ENCODE measurements around the gene FBXO3.
A peak's percentile ranks its signal among the peaks of the same experiment; 100 is the strongest.
"Not testable (repeated sequence)": the region's sequence is repeated elsewhere in the genome, so short reads cannot be mapped to it uniquely, and the experiment has no call there.

The FBXO3 gene

DNA sequence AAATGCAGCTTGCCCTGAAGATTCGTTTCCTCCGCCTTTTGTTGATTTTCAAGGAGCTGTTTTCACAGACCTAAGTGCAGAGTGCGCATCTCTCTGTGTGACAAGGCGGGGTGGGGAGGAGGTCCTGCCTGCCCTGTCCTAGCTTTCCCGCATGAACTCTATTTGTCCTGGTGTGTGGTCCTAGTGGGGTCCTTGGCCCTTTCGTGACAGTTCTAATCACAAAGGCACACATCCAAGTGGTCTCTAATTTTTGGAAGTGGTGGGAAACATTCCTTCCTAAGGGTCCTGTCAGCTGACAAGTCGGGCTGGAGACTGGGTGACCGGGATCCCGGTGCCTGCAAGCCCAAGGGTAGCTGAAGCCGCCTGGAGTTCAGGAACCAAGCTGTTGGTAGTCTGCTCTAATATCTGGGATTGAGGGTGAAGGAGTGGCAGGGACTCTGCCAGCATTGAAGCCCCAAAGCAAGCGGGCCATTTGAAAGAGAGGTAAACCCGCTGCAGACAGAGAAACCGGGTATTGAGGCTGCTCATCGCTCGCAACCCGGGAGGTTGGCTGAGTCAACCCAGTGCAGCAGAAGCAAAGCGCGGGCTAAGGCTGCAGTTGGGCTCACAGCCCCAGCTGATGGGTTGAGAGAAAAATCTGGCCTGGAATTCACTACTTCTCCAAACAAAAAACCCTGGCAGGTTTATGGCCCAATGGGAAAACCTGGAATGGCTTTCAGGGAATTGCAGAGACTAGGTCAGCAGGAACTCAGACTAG is 28.1 kb upstream of the FBXO3 start:
- H3K4me3 ChIP-seq (ENCODE audit: low read depth, low read length), result peak overlapping the region; percentile 59

DNA sequence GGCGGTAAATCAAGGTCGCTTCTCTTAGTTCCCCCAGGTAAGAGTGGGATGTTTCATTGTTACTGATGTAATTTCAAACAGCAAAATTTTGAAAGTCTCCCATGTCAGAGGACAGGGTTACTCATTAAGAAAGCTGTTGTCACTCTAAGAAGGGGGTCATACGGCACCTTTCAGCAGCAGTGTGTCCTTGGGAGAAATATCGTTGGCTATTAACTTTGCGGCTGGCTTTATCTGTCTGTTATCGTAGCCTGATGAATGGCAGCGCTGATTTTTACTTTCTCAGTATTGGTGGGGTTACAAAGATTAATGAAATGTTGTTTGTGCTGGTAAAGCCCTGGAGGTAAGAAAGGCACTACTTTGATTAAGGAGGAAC is 27.5 kb upstream of the FBXO3 start:
- no peaks in the 10 kb centered on the region for H3K27me3 ChIP-seq (ENCODE audit: insufficient read depth, low read depth, severe bottlenecking)
- TF ChIP-seq, protein P1, sequence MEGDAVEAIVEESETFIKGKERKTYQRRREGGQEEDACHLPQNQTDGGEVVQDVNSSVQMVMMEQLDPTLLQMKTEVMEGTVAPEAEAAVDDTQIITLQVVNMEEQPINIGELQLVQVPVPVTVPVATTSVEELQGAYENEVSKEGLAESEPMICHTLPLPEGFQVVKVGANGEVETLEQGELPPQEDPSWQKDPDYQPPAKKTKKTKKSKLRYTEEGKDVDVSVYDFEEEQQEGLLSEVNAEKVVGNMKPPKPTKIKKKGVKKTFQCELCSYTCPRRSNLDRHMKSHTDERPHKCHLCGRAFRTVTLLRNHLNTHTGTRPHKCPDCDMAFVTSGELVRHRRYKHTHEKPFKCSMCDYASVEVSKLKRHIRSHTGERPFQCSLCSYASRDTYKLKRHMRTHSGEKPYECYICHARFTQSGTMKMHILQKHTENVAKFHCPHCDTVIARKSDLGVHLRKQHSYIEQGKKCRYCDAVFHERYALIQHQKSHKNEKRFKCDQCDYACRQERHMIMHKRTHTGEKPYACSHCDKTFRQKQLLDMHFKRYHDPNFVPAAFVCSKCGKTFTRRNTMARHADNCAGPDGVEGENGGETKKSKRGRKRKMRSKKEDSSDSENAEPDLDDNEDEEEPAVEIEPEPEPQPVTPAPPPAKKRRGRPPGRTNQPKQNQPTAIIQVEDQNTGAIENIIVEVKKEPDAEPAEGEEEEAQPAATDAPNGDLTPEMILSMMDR (IDR thresholded peaks at IDR 0.05; ENCODE audit: low read depth, low read length), result no peak
- H3K36me3 ChIP-seq, result no peaks in the 10 kb centered on the region
- DNase-seq, result no peak
- no peaks in the 10 kb centered on the region for H3K9me3 ChIP-seq (ENCODE audit: severe bottlenecking)
- H3K27ac ChIP-seq, result no peak overlapping the region; the same call in 1 of the 2 replicates
- peak overlapping the region; percentile 59 for H3K4me3 ChIP-seq (ENCODE audit: low read depth, low read length)

More for the DNA sequence above, 28.1 kb upstream of the FBXO3 start:
- Histone ChIP-seq H3K36me3 (no peaks in the 10 kb centered on the region), H3K27ac (peak overlapping the region; percentile 72), H3K9me3 (ENCODE audit: severe bottlenecking) (no peaks in the 10 kb centered on the region), H3K27me3 (ENCODE audit: insufficient read depth, low read depth, severe bottlenecking) (no peaks in the 10 kb centered on the region)
- peak; percentile 88 for DNase-seq
- TF ChIP-seq, protein P1 (IDR thresholded peaks at IDR 0.05; ENCODE audit: low read depth, low read length), result no peak

- no peak for DNase-seq
- TF ChIP-seq, protein P1 (IDR thresholded peaks at IDR 0.05; ENCODE audit: low read depth, low read length), result no peak
- Histone ChIP-seq H3K9me3 (ENCODE audit: severe bottlenecking) (no peaks in the 10 kb centered on the region), H3K4me3 (ENCODE audit: low read depth, low read length) (no peak overlapping the region), H3K27ac (no peak overlapping the region), H3K27me3 (ENCODE audit: insufficient read depth, low read depth, severe bottlenecking) (no peaks in the 10 kb centered on the region), H3K36me3 (no peaks in the 10 kb centered on the region)
These were observed 23.6 kb upstream of the FBXO3 start for GRCh38 chr11:33797879-33798278.

DNA sequence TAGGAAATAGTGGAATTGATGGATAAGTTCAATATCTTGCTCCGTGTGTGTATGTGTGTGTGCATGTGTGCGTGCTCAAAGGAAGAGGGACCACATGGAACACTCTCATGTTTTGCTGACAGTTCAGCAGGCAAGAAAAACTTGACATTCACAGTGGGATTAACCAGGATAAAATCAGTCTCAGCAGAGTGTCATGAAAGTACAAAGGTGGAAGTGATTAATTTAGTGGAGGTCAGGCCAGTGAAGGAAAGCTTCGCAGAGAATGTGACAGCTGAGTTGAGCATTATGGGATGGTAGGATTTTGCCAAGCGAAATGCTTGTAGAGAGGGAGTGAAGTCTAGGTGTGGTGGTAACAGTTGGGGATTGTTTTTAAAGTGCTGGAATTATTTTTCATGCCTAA is 15.7 kb upstream of the FBXO3 start:
- TF ChIP-seq, protein P1 (IDR thresholded peaks at IDR 0.05; ENCODE audit: low read depth, low read length), result no peak
- Histone ChIP-seq H3K27me3 (ENCODE audit: insufficient read depth, low read depth, severe bottlenecking) (no peaks in the 10 kb centered on the region), H3K36me3 (no peaks in the 10 kb centered on the region), H3K9me3 (ENCODE audit: severe bottlenecking) (no peaks in the 10 kb centered on the region), H3K27ac (no peak overlapping the region), H3K4me3 (ENCODE audit: low read depth, low read length) (no peak overlapping the region)
- peak; percentile 43 for DNase-seq

DNA sequence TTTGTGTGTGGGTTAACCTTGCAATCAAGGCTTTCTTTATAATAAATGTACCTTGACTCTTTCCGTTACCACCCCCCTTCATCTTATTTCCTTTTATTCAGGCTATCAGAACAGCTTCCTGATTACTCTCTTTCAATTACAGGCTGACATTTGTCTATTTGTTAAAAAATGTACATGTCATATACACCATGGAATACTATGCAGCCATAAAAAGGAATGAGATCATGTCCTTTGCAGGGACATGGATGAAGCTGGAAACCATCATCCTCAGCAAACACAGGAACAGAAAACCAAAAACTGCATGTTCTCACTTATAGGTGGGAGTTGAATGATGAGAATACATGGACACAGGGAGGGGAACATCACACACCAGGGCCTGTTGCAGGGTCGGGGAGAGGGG is 13.8 kb upstream of the FBXO3 start:
- not testable (repeated sequence) for H3K27ac ChIP-seq; H3K36me3 ChIP-seq; DNase-seq; H3K27me3 ChIP-seq (ENCODE audit: insufficient read depth, low read depth, severe bottlenecking); H3K9me3 ChIP-seq (ENCODE audit: severe bottlenecking); H3K4me3 ChIP-seq (ENCODE audit: low read depth, low read length)

- no peak for DNase-seq
- Histone ChIP-seq H3K36me3 (no peaks in the 10 kb centered on the region), H3K4me3 (ENCODE audit: low read depth, low read length) (no peak overlapping the region), H3K27me3 (ENCODE audit: insufficient read depth, low read depth, severe bottlenecking) (no peaks in the 10 kb centered on the region), H3K9me3 (ENCODE audit: severe bottlenecking) (no peaks in the 10 kb centered on the region), H3K27ac (no peak overlapping the region)
- TF ChIP-seq, protein P1 (IDR thresholded peaks at IDR 0.05; ENCODE audit: low read depth, low read length), result no peak
These were observed 12.8 kb upstream of the FBXO3 start for GRCh38 chr11:33787076-33787475.
